ENCODE results near the gene CENPS. TPM values are rescaled to one million over a fixed set of nuclear protein-coding genes. Genes with fewer than 3 reads are reported as not detected.

Gene CENPS
- total RNA-seq, 1 experiment from 2014 or later: 28.5 TPM

DNA sequence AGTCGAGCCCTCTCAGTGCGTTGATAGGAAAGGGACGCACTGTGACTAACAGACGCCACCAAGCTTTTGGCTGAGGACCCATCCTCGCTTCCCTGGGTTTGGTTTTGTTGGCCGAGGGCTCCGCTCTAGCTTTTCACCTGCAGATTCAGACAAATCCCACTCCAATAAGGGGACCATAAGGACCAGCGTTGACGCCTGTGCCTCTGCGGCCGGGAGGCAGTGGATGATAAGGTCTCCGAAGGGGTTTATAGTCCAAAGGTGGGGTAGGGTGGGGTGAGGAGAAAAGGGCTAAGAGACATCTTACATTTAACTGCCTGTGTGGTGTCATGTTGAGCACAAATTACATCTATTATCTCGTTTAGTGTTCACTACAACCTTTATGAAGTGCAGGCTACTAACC is 45.3 kb downstream of the CENPS start:
- CTCF ChIA-PET: no interaction called here

DNA sequence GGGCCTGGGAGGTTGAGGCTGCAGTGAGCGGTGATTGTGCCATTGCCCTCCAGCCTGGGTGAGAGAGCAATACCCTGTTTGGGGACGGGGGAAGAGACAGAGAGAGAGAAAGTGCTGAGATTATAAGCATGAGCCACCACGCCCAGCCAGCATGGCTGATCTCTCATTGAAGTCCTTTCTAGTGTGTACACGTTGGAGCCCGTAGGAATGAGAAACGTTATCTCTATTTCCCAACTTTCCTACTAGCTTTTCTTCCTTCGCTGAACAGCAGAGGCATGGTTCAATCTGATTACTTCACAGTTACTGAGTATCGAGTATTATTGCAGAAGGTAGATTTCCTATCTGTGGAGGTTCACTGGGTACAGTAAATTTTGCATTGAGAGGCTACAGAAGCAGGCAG is 49.1 kb downstream of the CENPS start:
- no peak overlapping the region for H3K27ac ChIP-seq
- peaks cover 72% of the 10 kb centered on the region for H3K79me2 ChIP-seq (ENCODE audit: low read depth)
- no peak overlapping the region for H3K4me3 ChIP-seq
- no TSS peak for BruUV-seq (replicated peaks)
- H3K36me3 ChIP-seq (ENCODE audit: low read depth): no peaks in the 10 kb centered on the region
- H3K4me2 ChIP-seq: no peak overlapping the region
- no peak overlapping the region for H2AFZ ChIP-seq
- ChIA-PET CTCF (no interaction called here), POLR2A (ENCODE audit: unreplicated experiment) (no interaction called here)
- no peaks in the 10 kb centered on the region for H3F3A ChIP-seq (ENCODE audit: insufficient read depth, low read depth)
- DNase-seq: no peak
- TF ChIP-seq EZH2 (IDR thresholded peaks at IDR 0.05; ENCODE audit: low read depth): no peak
- no peak for TF ChIP-seq CTCF (conservative IDR thresholded peaks at IDR 0.05)
- H3K4me1 ChIP-seq (replicated peaks; ENCODE audit: insufficient read depth): peaks cover 19% of the 10 kb centered on the region
- H3K27me3 ChIP-seq (ENCODE audit: insufficient read depth, low read depth): no peaks in the 10 kb centered on the region
- H3K9me3 ChIP-seq (ENCODE audit: insufficient read depth, low read depth): no peaks in the 10 kb centered on the region
- H4K20me1 ChIP-seq (ENCODE audit: insufficient read depth): no peaks in the 10 kb centered on the region; the same call in 1 of the 2 replicates
- intact Hi-C loops (cut with micrococcal nuclease; ENCODE audit: unreplicated experiment): no loop called here
- H3K9me2 ChIP-seq (ENCODE audit: insufficient read depth): no peaks in the 10 kb centered on the region

More for the DNA sequence above, 45.3 kb downstream of the CENPS start:
- no TSS peak for BruUV-seq (replicated peaks)
- Histone ChIP-seq H2AFZ (no peak overlapping the region; the same call in 1 of the 2 replicates), H4K20me1 (ENCODE audit: insufficient read depth) (peaks cover 4% of the 10 kb centered on the region; the same call in 1 of the 2 replicates), H3K4me2 (peak overlapping the region; percentile 78), H3K9me2 (ENCODE audit: insufficient read depth) (no peaks in the 10 kb centered on the region), H3K27me3 (ENCODE audit: insufficient read depth, low read depth) (no peaks in the 10 kb centered on the region), H3K36me3 (ENCODE audit: low read depth) (no peaks in the 10 kb centered on the region), H3K4me3 (peak overlapping the region; percentile 80), H3K27ac (peak overlapping the region; percentile 24; the same call in 1 of the 2 replicates), H3K79me2 (ENCODE audit: low read depth) (peaks cover 57% of the 10 kb centered on the region), H3K4me1 (replicated peaks; ENCODE audit: insufficient read depth) (peaks cover 19% of the 10 kb centered on the region), H3F3A (ENCODE audit: insufficient read depth, low read depth) (peaks cover 12% of the 10 kb centered on the region; the same call in 1 of the 2 replicates), H3K9me3 (ENCODE audit: insufficient read depth, low read depth) (no peaks in the 10 kb centered on the region)
- no peak for TF ChIP-seq CTCF (conservative IDR thresholded peaks at IDR 0.05)
- TF ChIP-seq EZH2 (IDR thresholded peaks at IDR 0.05; ENCODE audit: low read depth): no peak
- intact Hi-C loops (cut with micrococcal nuclease; ENCODE audit: unreplicated experiment): loop anchor here (2.0 kb wide), 1 partner anchor 45 kb away; the partner anchor contains the start of gene CENPS
- DNase-seq: no peak
- POLR2A ChIA-PET (ENCODE audit: unreplicated experiment): no interaction called here

- no peak for TF ChIP-seq CTCF (conservative IDR thresholded peaks at IDR 0.05)
- TF ChIP-seq EZH2 (IDR thresholded peaks at IDR 0.05; ENCODE audit: low read depth): no peak
- no peak overlapping the region for H2AFZ ChIP-seq
- intact Hi-C loops (cut with micrococcal nuclease; ENCODE audit: unreplicated experiment): no loop called here
- no peak overlapping the region for H3K4me2 ChIP-seq
- no peaks in the 10 kb centered on the region; the same call in 1 of the 2 replicates for H4K20me1 ChIP-seq (ENCODE audit: insufficient read depth)
- H3K4me3 ChIP-seq: no peak overlapping the region
- H3F3A ChIP-seq (ENCODE audit: insufficient read depth, low read depth): no peaks in the 10 kb centered on the region
- no peak for DNase-seq
- no peak overlapping the region for H3K27ac ChIP-seq
- H3K27me3 ChIP-seq (ENCODE audit: insufficient read depth, low read depth): no peaks in the 10 kb centered on the region
- POLR2A ChIA-PET (ENCODE audit: unreplicated experiment): no interaction called here
- peaks cover 79% of the 10 kb centered on the region for H3K79me2 ChIP-seq (ENCODE audit: low read depth)
- no peaks in the 10 kb centered on the region for H3K9me2 ChIP-seq (ENCODE audit: insufficient read depth)
- peaks cover 19% of the 10 kb centered on the region for H3K4me1 ChIP-seq (replicated peaks; ENCODE audit: insufficient read depth)
- CTCF ChIA-PET: interaction anchor here (0.6 kb wide), 1 partner anchor 643 kb away, joined by 4 read pairs; no protein-coding TSS in a partner anchor
- BruUV-seq (replicated peaks): no TSS peak
- H3K9me3 ChIP-seq (ENCODE audit: insufficient read depth, low read depth): no peaks in the 10 kb centered on the region
- H3K36me3 ChIP-seq (ENCODE audit: low read depth): no peaks in the 10 kb centered on the region
Observed at GRCh38 chr1:10480614-10481013, 50.4 kb downstream of the CENPS start.
